Adrenal gland (tissue), 12 donors: Measurements from ENCODE around the gene C17orf50. TPM values are rescaled to one million over a fixed set of nuclear protein-coding genes. Genes with fewer than 3 reads are reported as not detected.

Source experiments
- DNase-seq, 7 donors: peaks; one replicate each; pipeline ENCODE4 v3.0.0-alpha.2; 2019 to 2020
- H3K27ac ChIP-seq, 5 donors: fragments of 200-600 bp; sonication (generic) in 4 of 5; 1 replicate in 3 of 5; 2 replicates in 2 of 5; pipeline versions ENCODE4 v1.5.1 to v1.8.0; 2016 to 2020; ENCODE audit warnings: mild to moderate bottlenecking in 1 of 5
- H3K27me3 ChIP-seq: fragments of 200-600 bp; 2 replicates; pipeline ENCODE4 v1.8.0; 2021
- H3K36me3 ChIP-seq, 2 donors: fragments of 200-600 bp; replicated peaks in 1 of 2; 1 replicate in 1 of 2; 2 replicates in 1 of 2; pipeline versions ENCODE4 v1.5.1 to v1.8.0; 2018 to 2022
- H3K4me1 ChIP-seq, 2 donors: fragments of 200-600 bp; replicated peaks in 1 of 2; 1 replicate in 1 of 2; 2 replicates in 1 of 2; pipeline versions ENCODE4 v1.5.1 to v1.8.0; 2018 to 2021
- H3K4me3 ChIP-seq, 4 donors: fragments of 200-600 bp; sonication (generic) in 3 of 4; one replicate each; pipeline ENCODE4 v1.5.1; 2016 to 2018
- H3K9me3 ChIP-seq, 3 donors: fragments of 200-600 bp; sonication (generic) in 1 of 3; replicated peaks in 1 of 3; 1 replicate in 2 of 3; 2 replicates in 1 of 3; pipeline versions ENCODE4 v1.5.1 to v1.8.0; 2016 to 2021
- POLR2A ChIP-seq, 2 donors: fragments of 450-650 bp; IDR thresholded peaks; one replicate each; pipeline ENCODE4 v1.6.1; 2017; ENCODE audit warnings: antibody characterized with exemption in 2 of 2, mild to moderate bottlenecking in 2 of 2, moderate library complexity in 1 of 2
- WGBS, 4 donors: extraction: QIAGEN DNeasy Blood & Tissue Kit in 2 of 4; methylation state at CpG; one replicate each; pipeline versions ENCODE4 v1.1.5 to v1.1.7; 2013 to 2017; 5-methylcytosine and 5-hydroxymethylcytosine counted together
- intact Hi-C, 2 donors: fragments of 100-400 bp; cut with DNase I; formaldehyde crosslinking; loops; one replicate each; pipeline versions ENCODE4 v1.14.1 to v1.15.0; 2022 to 2023
- polyA plus RNA-seq, 3 donors: library from polyadenylated mRNA; stranded (reverse); fragments of 200-250 nt in 2 of 3; fragments of 350-450 nt in 1 of 3; fragmentation: Illumina TruSeq in 1 of 3; extraction: RNeasy Lipid Tissue Mini Kit (QIAGEN cat#74804) in 1 of 3; gene quantifications; one replicate each; pipeline ENCODE4 v1.2.3, GENCODE V29; 2013 to 2014
- total RNA-seq, 9 donors: library from RNA; depleted of rRNA in 4 of 9; stranded (reverse); fragments of >200 nt in 4 of 9; fragments of 120-200 nt in 1 of 9; fragmentation: NEBNext Ultra II Directional in 1 of 9; extraction: Animal tissue kit (Norgen Biotek cat#: 25700) in 1 of 9; gene quantifications; one replicate each; pipeline versions ENCODE4 v1.1.0 to v1.2.4, GENCODE V29; 2013 to 2023
- TF ChIP-seq, protein P1 (sequence below), 6 experiments: fragments of 450-650 bp in 4 of 6; fragments of 200-600 bp in 2 of 6; sonication (generic) in 1 of 6; IDR thresholded peaks; 1 replicate in 5 of 6; 2 replicates in 1 of 6; pipeline versions ENCODE4 v1.5.1 to v1.8.0; 2016 to 2021; ENCODE audit warnings: antibody characterized with exemption in 6 of 6, mild to moderate bottlenecking in 2 of 6, moderate library complexity in 1 of 6
- donor health status: healthy with polysubstance abuse.
- donor health status: Bipolar disorder and iron deficiency.
- donor health status: DM: yes; HTN: yes; CAD: no.
- donor health status: DM: no; HTN: no; CAD: no.
- donor health status: DM: no; HTN: no; CAD: no.
- donor health status: DM: yes; HTN: yes; CAD: no.

The C17orf50 gene
- total and polyA plus RNA-seq, 12 donors = 0.07 to 0.83 (median 0.18) TPM; not detected in 8

GRCh38 chr17:35797370-35797769 lies 36.7 kb downstream of the C17orf50 start:
- intact Hi-C loops = no loop called here
- peak in 1 of 7 donors; percentile 12 for DNase-seq
- H3K36me3 ChIP-seq = no peaks in the 10 kb centered on the region
- no peak overlapping the region for H3K4me3 ChIP-seq
- H3K27me3 ChIP-seq = no peaks in the 10 kb centered on the region
- H3K9me3 ChIP-seq = no peaks in the 10 kb centered on the region
- WGBS, 4 donors = 70 to 81% (median 77%) methylated on average over 4 of the region's 4 CpGs
- TF ChIP-seq, protein P1, sequence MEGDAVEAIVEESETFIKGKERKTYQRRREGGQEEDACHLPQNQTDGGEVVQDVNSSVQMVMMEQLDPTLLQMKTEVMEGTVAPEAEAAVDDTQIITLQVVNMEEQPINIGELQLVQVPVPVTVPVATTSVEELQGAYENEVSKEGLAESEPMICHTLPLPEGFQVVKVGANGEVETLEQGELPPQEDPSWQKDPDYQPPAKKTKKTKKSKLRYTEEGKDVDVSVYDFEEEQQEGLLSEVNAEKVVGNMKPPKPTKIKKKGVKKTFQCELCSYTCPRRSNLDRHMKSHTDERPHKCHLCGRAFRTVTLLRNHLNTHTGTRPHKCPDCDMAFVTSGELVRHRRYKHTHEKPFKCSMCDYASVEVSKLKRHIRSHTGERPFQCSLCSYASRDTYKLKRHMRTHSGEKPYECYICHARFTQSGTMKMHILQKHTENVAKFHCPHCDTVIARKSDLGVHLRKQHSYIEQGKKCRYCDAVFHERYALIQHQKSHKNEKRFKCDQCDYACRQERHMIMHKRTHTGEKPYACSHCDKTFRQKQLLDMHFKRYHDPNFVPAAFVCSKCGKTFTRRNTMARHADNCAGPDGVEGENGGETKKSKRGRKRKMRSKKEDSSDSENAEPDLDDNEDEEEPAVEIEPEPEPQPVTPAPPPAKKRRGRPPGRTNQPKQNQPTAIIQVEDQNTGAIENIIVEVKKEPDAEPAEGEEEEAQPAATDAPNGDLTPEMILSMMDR (IDR thresholded peaks at IDR 0.05) = no peak
- no peak for TF ChIP-seq POLR2A (IDR thresholded peaks at IDR 0.05)
- H3K4me1 ChIP-seq = peaks cover 5 to 25% of the 10 kb centered on the region in 2 donors
- H3K27ac ChIP-seq = no peak overlapping the region

DNA sequence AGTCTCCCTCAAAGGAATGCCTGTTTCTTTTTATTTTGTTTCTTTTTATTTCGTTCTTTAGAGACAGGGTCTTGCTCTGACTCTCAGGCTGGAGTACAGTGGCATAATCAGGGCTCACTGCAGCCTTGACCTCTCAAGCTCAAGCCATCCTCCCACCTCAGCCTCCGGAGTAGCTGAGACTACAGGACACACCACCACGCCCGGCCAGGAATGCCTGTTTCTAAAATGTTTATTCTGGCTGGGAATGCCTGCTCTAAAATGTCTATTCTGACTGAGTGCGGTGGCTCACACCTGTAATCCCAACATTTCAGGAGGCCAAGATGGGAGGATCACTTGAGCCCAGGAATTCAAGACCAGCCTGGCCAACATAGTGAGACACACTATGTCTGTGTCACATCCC lies 37.2 kb downstream of the C17orf50 start:
- TF ChIP-seq, protein P1 (IDR thresholded peaks at IDR 0.05) = no peak
- TF ChIP-seq POLR2A (IDR thresholded peaks at IDR 0.05) = no peak
- peaks cover 5 to 25% of the 10 kb centered on the region in 2 donors for H3K4me1 ChIP-seq
- H3K27me3 ChIP-seq = no peaks in the 10 kb centered on the region
- 68 to 80% (median 72%) methylated on average over 5 of the region's 5 CpGs for WGBS, 4 donors
- H3K36me3 ChIP-seq = no peaks in the 10 kb centered on the region
- no peak overlapping the region for H3K4me3 ChIP-seq
- H3K27ac ChIP-seq = no peak overlapping the region
- DNase-seq = peak in 1 of 7 donors; percentile 11
- intact Hi-C loops = no loop called here
- no peaks in the 10 kb centered on the region for H3K9me3 ChIP-seq

GRCh38 chr17:35799942-35800341 lies 39.3 kb downstream of the C17orf50 start:
- TF ChIP-seq POLR2A (IDR thresholded peaks at IDR 0.05) = no peak
- TF ChIP-seq, protein P1 (IDR thresholded peaks at IDR 0.05) = no peak
- H3K4me1 ChIP-seq = peaks cover 5 to 22% of the 10 kb centered on the region in 2 donors
- intact Hi-C loops = no loop called here
- DNase-seq = peak; percentile 88 to 94 (median 92)
- peak overlapping the region in 2 of 5 donors; percentile 6 to 40 for H3K27ac ChIP-seq
- no peak overlapping the region for H3K4me3 ChIP-seq
- no peaks in the 10 kb centered on the region for H3K36me3 ChIP-seq
- H3K9me3 ChIP-seq = no peaks in the 10 kb centered on the region
- no peaks in the 10 kb centered on the region for H3K27me3 ChIP-seq

GRCh38 chr17:35801583-35802224 lies 41.0 kb downstream of the C17orf50 start:
- peak in 6 of 7 donors; percentile 46 to 90 (median 59) for DNase-seq
- WGBS, 4 donors = 52 to 66% (median 65%) methylated on average over 8 to 9 of the region's 9 CpGs
- no peaks in the 10 kb centered on the region for H3K36me3 ChIP-seq
- intact Hi-C loops = no loop called here
- H3K27me3 ChIP-seq = no peaks in the 10 kb centered on the region
- H3K4me3 ChIP-seq = no peak overlapping the region
- peaks cover 0 to 13% of the 10 kb centered on the region in 2 donors for H3K4me1 ChIP-seq
- TF ChIP-seq, protein P1 (IDR thresholded peaks at IDR 0.05) = no peak
- no peak for TF ChIP-seq POLR2A (IDR thresholded peaks at IDR 0.05)
- H3K27ac ChIP-seq = no peak overlapping the region
- no peaks in the 10 kb centered on the region for H3K9me3 ChIP-seq
